Measurements from ENCODE around the gene STAC.
"Not testable (repeated sequence)": the region's sequence is repeated elsewhere in the genome, so short reads cannot be mapped to it uniquely, and the experiment has no call there.

The STAC gene

DNA sequence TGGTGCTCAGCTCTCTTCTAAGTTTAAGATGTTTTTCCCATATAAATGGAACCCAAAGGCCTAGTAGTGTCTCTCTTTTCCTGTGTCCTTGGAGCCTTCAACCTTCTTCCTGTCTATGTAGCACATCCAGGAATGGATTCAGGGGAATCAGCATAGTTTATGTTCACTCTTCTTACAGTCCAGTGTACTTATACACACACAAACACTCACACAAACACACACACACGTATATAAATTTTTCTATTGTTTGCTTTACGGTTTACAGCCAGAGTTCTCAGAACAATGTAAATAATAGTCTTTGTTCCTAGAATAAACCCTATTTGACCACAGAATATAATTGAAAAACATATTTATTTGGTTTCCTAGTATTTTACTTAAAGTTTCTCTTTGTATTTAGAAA lies 36.9 kb downstream of the STAC start:
- DNase-seq: no peak

DNA sequence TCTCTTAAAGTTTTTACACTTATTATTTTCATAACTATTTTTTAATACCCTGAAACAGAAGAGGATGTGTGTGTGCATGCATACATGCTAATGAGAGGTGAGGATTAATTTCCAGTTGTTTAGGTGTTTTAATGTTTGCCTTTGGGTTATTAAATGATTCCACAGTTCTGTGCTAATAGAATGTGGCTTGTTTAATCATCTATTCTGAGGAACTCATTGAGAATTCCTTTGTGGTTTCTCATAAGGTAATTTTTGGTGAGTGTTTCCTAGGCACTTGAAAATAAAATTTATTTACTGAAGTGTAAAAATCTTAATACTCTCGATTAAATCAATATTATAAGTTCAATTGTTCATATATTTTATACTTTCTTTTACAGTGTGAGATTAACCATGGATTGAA lies 38.0 kb downstream of the STAC start:
- DNase-seq: no peak

DNA sequence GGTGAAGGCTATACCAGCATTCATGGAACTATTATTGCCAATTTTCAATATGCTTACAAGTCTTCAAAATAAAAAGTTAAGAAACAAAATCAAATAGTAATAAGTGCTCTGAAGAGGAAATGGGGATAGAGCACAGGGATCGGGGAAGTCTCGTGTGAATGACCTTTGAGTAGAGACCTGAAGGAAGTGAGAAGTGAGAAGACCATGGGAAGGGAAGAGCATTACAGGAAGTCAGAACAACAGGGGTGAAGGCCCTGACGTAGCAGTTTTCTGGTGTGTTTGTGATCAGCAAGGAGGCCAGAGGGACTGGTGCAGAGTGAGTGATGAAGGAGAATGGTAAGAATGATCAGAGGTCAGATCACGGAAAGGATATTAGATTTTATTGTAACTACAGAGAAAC lies 48.1 kb downstream of the STAC start:
- DNase-seq: no peak

DNA sequence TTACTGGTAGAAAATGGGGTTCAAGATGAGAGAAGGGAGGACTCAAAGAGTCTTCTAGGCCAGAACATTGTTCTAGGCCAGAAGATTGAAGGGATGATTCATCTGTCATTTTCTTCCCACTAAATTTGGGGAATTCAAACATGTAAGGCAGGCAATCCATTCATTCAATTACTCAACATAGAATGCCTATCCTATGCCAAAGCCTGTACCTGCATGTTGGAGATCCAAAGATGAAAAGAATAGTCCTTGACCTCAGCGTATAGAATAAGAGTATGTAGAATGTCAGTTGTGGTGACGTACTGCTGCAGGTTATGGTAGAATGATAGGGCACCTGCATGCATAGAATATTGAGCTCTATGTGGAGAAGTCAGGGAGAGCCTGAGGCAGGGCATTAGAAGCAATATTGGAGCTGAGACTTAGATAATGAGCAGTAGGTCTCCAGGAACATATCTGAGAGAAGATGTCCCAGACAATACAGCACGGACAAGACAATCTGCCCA lies 49.7 kb downstream of the STAC start:
- no peak for DNase-seq

DNA sequence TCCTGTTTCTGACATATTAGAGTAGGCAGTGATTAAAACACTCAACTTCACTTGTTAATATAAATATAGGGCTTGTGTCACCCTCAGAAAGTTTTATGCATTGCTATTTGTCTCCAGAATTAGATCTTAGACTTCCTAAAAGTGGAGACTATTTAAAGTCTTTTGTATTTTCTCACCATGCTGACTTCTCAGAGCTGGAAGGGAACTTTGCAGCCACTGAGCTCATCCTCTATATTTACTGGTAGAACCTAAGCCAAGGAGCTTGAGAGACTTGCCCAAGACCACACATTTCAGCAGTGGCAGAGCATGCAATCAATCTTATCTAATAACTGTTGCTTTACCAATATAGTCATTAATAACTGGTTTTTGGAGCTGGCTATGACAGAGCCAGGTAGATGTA lies 53.2 kb downstream of the STAC start:
- DNase-seq: no peak

DNA sequence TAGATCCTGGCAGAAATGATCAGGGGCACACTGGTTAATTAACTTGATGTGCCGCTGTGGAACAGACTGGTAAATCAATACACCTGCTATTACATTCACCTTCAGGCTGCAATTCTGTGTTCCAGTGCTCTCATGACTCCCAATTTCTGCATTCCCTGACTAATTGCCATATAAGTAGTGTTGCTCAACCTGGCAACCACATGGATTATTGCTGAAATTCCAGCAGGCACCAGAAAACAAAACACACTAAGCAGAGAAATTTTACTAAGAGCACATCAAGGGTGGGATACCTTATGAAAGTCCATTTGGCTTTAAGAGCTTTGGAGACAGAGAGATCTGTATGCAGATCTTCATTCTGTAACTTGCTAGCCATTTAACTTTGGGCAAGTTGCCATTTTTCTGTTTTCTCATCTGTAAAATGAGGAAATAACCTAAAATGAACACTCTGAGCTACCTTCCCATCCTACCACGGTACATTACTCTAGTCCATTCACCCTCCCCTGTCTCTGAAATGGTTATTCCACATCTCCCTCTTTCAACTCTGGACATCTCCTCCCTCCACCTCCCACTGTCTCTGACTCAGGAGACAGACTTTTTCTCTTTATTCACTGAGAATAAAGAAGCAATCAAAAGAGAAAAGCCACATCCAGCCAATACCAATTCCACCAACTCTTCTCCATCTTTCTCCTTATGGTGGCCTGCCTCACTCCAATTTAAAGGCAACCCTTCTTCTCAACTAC lies 54.6 kb downstream of the STAC start:
- no peak for DNase-seq

DNA sequence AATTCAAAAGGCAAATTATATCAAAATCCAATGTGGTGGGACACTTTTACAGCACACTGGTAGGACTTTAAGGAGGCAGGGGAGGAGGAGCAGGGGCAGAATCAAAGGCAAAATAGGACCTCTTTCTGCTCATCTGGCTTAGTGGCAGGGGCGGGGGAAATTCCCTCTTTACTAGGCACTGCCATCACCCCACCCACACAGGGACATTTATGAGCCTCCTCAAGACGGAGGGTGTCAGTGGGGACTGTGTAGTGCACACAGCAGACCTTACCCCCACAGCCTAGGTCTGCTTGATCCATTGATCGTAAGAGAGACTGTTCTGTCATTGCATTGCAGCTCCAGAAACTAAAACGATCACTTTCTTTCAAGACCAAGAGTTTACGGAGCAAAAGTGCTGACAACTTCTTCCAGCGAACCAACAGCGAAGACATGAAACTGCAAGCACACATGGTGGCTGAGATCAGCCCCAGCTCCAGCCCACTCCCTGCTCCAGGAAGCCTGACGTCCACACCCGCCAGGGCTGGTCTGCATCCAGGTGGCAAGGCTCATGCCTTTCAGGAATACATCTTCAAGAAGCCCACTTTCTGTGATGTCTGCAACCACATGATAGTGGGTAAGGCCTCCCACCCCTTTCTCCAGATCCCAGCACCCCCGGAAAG lies 62.9 kb downstream of the STAC start:
- no peak for DNase-seq

DNA sequence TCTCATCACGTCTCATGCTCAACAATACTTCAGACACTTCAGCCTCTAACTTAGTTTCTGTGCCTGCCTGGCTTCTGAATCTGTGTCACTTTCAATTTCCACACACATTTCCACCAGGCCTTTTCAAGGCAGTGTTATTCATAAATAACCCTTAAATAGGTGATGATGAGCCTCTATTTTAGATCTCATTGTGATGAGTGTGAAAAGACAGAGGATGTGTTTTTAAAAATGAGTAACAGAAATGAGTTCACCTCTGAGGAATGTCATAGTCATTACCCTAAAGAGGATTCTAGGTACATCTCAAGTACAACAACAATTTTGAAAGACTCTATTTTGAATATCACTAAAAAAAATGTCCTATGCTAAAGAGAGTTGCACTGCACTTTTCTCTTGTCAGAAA lies 64.6 kb downstream of the STAC start:
- no peak for DNase-seq

DNA sequence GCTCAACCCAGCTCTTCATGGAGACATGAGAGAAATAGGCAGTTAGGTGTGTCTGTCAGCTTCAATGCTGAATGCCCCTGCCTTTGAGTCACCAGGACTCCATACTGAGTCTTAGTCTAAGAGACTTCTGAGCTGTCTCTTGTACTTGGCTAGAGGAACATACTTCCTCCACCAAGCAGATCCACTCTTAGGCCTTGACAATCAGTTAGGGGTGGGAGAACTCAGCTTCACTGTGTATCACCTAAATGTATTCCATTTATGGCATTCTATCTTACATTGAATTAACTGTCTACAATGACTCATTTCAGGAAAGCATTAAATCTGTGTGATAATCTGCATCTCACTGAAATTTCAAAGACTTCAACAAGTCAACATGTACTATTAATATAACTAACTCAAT lies 66.0 kb downstream of the STAC start:
- no peak for DNase-seq

DNA sequence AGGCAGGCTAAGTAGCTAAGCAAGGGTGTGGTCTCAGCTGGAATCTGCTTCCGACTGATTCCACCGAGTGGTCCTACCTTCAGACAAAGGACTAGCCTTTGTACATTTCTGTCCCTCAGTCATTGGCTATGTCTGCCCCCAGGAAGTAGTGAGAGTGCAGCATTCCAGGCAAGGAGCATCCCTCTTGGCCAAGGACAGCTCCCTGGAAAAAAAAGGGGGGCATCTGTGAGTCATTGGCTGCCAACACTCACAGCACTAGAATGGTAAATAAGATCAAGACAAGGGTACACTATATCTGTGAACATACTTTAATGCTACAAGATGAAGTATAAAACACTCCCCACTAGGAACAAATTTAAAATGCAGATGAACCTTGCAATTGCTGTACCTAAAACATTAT lies 66.8 kb downstream of the STAC start:
- DNase-seq: no peak

DNA sequence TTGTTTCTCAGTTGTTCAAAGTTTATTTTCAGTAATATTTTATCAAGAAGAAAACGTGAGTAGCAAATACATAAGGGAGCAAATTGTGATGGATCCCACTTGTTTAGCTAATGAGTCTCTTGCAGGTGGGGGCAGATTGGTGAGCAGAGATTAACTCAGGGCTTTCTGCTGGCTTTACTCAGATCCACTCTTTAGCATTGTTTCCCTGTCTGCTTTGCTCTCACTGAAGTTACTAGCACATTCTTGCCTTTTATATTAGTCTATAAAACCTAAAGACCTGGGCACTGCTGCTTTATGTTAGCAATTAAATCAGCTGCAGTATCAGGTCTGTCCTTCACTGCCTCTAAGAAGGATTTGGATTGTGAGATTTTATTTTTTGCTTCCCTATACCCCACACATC lies 71.5 kb downstream of the STAC start:
- DNase-seq: no peak

DNA sequence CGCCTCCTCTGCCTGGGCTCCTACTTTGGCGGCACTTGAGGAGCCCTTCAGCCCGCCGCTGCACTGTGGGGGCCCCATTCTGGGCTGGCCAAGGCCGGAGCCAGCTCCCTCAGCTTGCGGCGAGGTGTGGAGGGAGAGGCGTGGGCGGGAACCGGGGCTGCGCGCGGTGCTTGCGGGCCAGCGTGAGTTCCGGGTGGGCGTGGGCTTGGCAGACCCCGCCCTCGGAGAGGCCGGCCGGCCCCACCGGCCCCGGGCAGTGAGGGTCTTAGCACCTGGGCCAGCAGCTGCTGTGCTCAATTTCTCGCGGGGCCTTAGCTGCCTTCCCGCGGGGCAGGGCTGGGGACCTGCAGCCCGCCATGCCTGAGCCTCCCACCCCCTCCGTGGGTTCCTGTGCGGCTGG lies 72.9 kb downstream of the STAC start:
- DNase-seq: not testable (repeated sequence)

DNA sequence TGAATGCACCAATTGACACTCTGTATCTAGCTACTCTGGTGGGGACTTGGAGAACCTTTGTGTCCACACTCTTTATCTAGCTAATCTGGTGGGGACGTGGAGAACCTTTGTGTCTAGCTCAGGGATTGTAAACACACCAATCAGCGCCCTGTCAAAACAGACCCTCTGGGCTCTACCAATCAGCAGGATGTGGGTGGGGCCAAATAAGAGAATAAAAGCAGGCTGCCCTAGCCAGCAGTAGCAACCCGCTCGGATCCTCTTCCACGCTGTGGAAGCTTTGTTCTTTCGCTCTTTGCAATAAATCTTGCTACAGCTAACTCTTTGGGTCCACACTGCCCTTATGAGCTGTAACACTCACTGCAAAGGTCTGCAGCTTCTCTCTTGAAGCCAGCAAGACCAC lies 73.6 kb downstream of the STAC start:
- DNase-seq: not testable (repeated sequence)

DNA sequence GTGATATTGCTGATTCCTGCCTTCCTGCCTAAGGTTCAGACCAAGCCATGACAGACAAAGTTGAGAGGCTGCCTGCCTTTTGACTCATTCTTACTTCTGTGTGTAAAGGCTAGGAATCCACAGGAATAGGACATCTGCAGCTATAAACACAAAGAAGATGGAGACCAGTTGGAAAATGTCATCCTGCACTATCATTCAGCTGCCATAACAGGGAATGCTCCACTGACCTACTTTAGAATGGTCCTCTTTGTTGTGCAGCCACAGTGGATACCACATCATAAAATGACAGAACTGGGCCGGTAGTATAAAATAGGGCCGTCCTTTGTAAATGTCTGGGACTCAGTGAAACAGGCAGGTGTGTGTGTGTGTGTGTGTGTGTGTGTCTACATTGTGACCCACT lies 75.1 kb downstream of the STAC start:
- DNase-seq: no peak

DNA sequence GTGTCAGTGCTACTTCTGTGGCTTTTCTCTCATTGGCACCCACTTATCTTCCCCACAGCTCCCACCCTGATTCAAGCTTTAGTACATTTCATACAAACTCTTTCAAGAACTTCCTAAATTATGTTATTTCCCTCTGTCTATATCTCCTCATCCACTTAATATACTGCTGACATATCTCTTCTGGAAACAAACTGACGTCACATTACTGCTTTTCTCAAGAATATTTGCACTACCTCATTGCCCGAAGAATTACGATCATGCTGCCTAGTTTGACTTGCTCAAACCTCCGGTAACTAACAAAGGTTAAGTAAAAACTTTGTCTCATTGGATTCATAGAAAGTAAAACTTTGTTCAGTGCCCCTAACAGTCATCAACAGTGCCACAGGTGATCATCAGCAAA lies 76.5 kb downstream of the STAC start:
- no peak for DNase-seq

DNA sequence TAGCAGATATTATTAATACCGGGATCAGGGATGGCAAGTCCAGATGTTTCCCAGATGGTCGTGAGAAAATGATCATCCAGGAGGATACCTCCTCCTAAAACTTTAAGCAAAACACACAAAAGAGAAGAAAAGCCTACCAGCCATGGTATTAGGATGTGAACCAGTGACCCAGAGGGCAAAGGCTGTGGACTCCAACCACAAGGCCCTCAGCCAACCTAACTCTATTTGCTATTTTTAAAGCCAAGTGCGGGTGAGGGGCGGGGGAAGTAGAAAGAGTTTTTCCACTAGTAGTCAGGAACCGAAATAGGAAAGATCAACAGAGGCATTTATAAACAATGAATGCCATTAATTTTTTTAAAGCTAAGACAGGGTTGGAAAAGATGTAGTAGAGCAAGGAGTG lies 77.4 kb downstream of the STAC start:
- no peak for DNase-seq

DNA sequence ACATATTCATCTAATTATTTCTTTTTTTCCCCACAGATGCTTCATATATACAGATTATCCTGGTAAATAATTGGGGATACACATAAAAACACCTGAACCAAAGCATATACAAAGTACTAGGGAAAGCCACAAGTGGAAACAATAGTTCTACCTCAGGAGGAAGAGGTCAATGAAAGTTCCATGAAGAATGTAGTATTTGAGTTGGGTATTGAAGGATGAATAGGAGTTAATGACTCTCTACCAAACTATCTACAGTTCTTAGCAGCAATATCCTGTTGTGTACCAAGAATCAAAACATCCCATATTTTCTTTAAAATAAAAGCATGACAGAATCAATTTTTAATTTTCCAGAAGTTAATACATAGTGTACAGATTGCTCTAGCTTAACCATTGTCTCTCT lies 78.9 kb downstream of the STAC start:
- no peak for DNase-seq

DNA sequence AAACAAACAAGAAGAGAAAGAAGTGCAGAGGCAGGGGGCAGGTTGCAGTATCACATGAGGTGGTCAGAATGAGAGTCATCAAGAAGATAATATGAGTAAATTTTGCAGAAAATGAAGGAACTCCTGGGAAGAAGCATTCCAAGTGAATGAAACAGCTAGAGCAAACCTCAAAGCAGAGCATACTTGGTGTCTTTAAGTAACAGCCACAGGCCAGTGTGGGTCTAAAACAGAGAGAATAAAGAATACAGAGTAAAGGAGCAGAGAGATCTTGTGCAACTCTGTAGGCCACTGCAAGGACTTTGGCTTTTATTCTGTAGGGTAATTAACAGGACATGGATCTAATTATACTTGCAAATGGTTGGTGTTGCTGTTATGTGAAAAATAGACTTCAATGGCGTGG lies 81.3 kb downstream of the STAC start:
- no peak for DNase-seq

DNA sequence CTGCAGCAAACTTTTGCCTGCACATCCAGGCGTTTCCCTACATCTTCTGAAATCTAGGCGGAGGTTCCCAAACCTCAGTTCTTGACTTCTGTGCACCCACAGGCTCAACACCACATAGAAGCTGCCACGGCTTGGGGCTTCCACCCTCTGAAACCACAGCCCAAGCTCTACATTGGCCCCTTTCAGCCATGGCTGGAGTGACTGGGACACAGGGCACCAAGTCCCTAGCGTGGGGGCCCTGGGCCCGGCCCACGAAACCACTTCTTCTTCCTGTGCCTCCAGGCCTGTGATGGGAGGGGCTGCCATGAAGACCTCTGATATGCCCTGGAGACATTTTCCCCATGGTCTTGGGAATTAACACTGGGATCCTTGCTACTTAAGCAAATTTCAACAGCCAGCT lies 91.7 kb downstream of the STAC start:
- DNase-seq: not testable (repeated sequence)

DNA sequence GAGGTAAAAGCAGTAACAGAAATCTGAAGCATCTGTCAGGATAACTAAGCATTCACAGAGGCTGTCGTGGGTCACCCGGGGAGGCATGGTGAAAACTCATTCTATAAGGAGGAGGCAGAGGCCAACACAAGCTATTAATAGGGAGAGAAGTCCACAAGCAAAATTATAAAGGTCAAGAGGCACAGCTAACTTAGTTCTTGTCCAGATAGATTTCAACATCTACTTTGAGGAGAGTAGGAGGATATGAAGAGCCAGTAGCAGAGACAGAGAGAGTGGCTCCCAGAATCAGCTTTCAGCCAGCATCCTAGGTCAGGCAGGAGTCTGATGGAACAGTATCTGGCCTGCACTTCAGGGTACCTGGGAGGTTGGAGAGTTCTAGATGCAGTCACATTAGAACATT lies 95.3 kb downstream of the STAC start:
- DNase-seq: no peak

DNA sequence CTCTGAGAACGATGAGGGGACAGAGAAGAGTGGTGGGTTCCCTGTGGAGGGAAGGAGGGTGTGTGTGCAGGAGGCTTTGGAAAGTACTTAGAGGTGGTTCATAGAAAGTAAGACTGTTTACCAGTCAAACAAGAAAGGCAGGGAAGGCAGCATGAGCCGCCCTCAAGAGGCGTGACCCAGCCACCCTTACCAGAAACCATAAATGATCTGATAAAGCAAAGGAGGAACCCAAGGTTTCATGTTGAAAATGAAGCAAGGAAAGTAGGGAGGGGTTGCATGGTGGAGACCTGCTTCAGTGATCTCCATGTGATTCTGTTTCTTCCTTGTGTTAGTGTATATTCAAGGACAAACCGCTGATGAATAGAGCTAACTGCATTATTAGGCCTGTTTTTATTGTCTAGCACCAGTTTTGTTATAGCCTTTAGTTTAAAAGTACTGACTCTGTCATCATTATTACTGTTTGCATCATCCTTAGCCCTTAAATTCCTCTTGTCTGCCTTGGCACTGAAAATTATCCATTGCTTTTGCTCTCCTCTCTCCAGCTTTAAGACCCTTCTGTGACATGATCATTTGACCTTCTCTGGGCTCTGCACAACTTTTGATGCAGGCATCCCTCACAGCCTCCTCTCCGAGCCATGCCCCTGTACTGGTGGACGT lies 96.1 kb downstream of the STAC start:
- DNase-seq: no peak

DNA sequence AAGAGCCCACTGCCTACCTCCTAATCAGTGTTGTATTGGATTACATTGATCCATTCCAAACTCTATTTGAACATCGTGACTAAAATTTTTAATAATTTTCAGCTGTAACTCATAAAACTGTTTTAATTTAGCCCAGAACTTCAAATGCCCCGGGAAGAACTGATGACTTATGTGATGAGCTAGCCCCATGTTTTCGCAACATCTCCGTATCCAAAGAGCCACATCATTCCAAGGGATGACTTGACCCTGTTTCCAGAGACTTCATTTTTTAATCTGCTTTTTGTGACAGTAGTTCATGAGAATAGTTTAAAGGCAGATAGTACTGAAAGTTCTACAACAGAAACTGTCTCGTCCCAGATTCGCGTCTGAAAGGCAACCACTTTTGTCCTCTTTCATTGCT lies 97.4 kb downstream of the STAC start:
- no peak for DNase-seq

DNA sequence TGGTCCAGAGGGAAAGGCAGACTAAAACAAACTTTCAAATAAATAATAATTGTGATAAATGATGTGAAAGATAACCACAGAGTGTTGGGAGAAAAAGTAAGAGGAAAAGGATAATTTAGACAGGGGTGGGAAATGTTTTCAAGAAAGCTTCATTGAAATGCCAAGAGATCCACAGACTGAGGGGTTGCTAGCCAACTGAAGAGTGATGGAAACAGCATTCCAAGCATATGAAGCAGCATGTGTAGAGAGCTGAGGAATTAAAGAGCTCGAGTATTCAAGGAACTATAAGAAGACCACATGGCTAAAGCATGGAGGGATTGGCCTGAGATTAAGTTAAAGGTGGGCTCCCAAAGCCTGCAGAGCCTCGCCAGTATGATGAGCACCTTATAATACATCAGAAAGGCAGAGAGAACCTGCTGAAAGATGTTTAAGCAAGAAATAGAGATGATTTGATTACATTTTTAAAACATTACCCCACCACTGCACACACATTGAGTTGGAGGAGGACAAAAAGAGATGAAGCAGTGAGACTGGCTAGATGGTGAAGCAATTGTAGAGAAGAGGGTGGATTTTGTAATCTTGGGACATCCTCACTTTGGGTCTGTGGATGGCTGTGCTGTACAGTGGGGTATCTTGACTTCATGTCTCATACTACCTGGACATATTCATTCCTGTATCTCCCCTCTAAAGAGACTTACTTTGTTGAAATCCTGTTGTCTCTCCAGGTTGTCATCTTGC lies 100.8 kb downstream of the STAC start:
- no peak for DNase-seq

DNA sequence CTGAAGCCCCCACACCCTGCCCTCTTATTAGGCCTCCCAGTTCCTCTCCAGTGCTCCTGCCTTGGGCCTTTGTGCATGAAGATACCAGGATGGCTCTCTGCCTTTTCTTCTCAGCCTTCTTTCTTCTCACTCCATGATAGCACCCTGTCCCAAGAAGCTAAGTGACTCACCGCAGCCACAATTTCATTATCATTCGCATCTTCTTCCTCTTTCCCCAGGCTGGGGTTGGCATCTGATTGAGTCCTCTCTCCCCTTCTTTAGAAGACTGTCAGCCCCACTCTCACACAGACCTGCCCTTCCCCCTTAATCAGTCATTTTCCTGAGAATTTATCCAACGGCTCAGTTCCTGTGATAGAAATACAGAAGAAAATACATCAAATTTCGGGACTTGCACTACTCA lies 102.0 kb downstream of the STAC start:
- DNase-seq: no peak

Data from NCI-H748 treated with DMSO at 0.1 percent for 48 hours (cell line).